Lung (tissue), 12 donors: Measurements from ENCODE around the gene CCDC127. TPM values are rescaled to one million over a fixed set of nuclear protein-coding genes. Genes with fewer than 3 reads are reported as not detected.

Experiments used
- ATAC-seq: fragments of 200-7000 bp; cut with Tn5 transposase; one replicate; pipeline ENCODE4 v1.9.1; 2020; ENCODE audit warnings: moderate number of reproducible peaks; ENCODE audit not compliant: insufficient read depth, low FRiP score
- DNase-seq, 3 donors: peaks; one replicate each; pipeline ENCODE4 v3.0.0-alpha.2; 2013 to 2017
- H3K27ac ChIP-seq, 2 donors: one replicate each; pipeline ENCODE4 v1.5.1; 2013; ENCODE audit warnings: mild to moderate bottlenecking in 2 of 2, moderate library complexity in 2 of 2, control low read depth in 1 of 2, inconsistent platforms in 1 of 2, low read depth in 1 of 2, low read length in 1 of 2
- H3K27me3 ChIP-seq, 3 donors: one replicate each; pipeline ENCODE4 v1.5.1; 2013; ENCODE audit warnings: low read length in 2 of 3; ENCODE audit not compliant: control insufficient read depth in 3 of 3, insufficient read depth in 3 of 3
- H3K36me3 ChIP-seq, 4 donors: one replicate each; pipeline ENCODE4 v1.5.1; 2013; ENCODE audit warnings: low read length in 4 of 4, mild to moderate bottlenecking in 1 of 4, moderate library complexity in 1 of 4; ENCODE audit not compliant: control insufficient read depth in 4 of 4, insufficient read depth in 4 of 4
- H3K4me1 ChIP-seq, 5 donors: one replicate each; pipeline ENCODE4 v1.5.1; 2013; ENCODE audit warnings: low read length in 5 of 5, mild to moderate bottlenecking in 2 of 5, moderate library complexity in 1 of 5; ENCODE audit not compliant: control insufficient read depth in 5 of 5, insufficient read depth in 5 of 5
- H3K4me3 ChIP-seq: one replicate; pipeline ENCODE4 v1.5.1; 2013; ENCODE audit warnings: mild to moderate bottlenecking, control low read depth, moderate library complexity
- H3K9ac ChIP-seq, 2 donors: one replicate each; pipeline ENCODE4 v1.5.1; 2013; ENCODE audit warnings: low read length in 2 of 2, control low read depth in 1 of 2; ENCODE audit not compliant: insufficient read depth in 1 of 2
- H3K9me3 ChIP-seq, 4 donors: one replicate each; pipeline ENCODE4 v1.5.1; 2013; ENCODE audit warnings: low read length in 3 of 4, mild to moderate bottlenecking in 1 of 4, moderate library complexity in 1 of 4; ENCODE audit not compliant: control insufficient read depth in 4 of 4, insufficient read depth in 3 of 4
- CTCF ChIP-seq: IDR thresholded peaks from 2 replicates; pipeline ENCODE4 v1.5.1; 2012; ENCODE audit warnings: mild to moderate bottlenecking; ENCODE audit errors: control extremely low read depth, extremely low read depth
- WGBS, 2 donors: extraction: QIAGEN DNeasy Blood & Tissue Kit; methylation state at CpG; one replicate each; pipeline ENCODE4 v1.1.7; 2013; 5-methylcytosine and 5-hydroxymethylcytosine counted together
- polyA plus RNA-seq, 2 donors: library from polyadenylated mRNA; stranded (reverse); fragments of 200-250 nt; gene quantifications; one replicate each; pipeline ENCODE4 v1.2.1, GENCODE V29; 2013
- total RNA-seq, 2 donors: library from RNA; depleted of rRNA in 1 of 2; stranded (reverse); fragments of >200 nt in 1 of 2; gene quantifications; one replicate each; pipeline ENCODE4 v1.2.1, GENCODE V29; 2014 to 2021
- donor health status: control.
- donor health status: control.
- donor health status: Bipolar disorder and iron deficiency.
- donor health status: healthy.
- donor health status: DM: yes; HTN: yes; CAD: no.

The CCDC127 gene
- total and polyA plus RNA-seq, 4 donors = 2.1 to 6.4 (median 3.9) TPM

- Histone ChIP-seq H3K36me3 (no peaks in the 10 kb centered on the region), H3K27me3 (peaks cover 0 to 6% (median 3%) of the 10 kb centered on the region in 3 donors), H3K9me3 (no peaks in the 10 kb centered on the region), H3K4me1 (peaks cover 0 to 5% (median 3%) of the 10 kb centered on the region in 5 donors), H3K4me3 (no peak overlapping the region), H3K9ac (no peak overlapping the region), H3K27ac (peak overlapping the region in 1 of 2 donors; percentile 74)
- WGBS, 2 donors = 91 to 92% methylated on average over 11 to 17 of the region's 17 CpGs
- no peak for DNase-seq
- TF ChIP-seq CTCF = no peak
- no peak for ATAC-seq
Observed at GRCh38 chr5:192970-193831, 24.8 kb downstream of the CCDC127 start.

- H3K27ac ChIP-seq = peak overlapping the region in 1 of 2 donors; percentile 74
- DNase-seq = no peak
- peaks cover 0 to 5% (median 3%) of the 10 kb centered on the region in 5 donors for H3K4me1 ChIP-seq
- no peak overlapping the region for H3K9ac ChIP-seq
- TF ChIP-seq CTCF = no peak
- no peak for ATAC-seq
- no peaks in the 10 kb centered on the region for H3K9me3 ChIP-seq
- peaks cover 0 to 6% (median 3%) of the 10 kb centered on the region in 3 donors for H3K27me3 ChIP-seq
- 82 to 86% methylated on average over 9 of the region's 9 CpGs for WGBS, 2 donors
- no peak overlapping the region for H3K4me3 ChIP-seq
- no peaks in the 10 kb centered on the region for H3K36me3 ChIP-seq
Observed at GRCh38 chr5:192691-192969, 25.3 kb downstream of the CCDC127 start.

- Histone ChIP-seq H3K36me3 (no peaks in the 10 kb centered on the region), H3K27ac (peak overlapping the region in 1 of 2 donors; percentile 74), H3K4me1 (peaks cover 0 to 5% (median 3%) of the 10 kb centered on the region in 5 donors), H3K4me3 (no peak overlapping the region), H3K9me3 (no peaks in the 10 kb centered on the region), H3K9ac (no peak overlapping the region), H3K27me3 (peaks cover 0 to 6% (median 3%) of the 10 kb centered on the region in 3 donors)
- 87 to 94% methylated on average over 36 to 46 of the region's 46 CpGs for WGBS, 2 donors
- no peak for TF ChIP-seq CTCF
- ATAC-seq (no peak), DNase-seq (no peak)
Observed at GRCh38 chr5:191949-192690, 25.8 kb downstream of the CCDC127 start.
